Measurements from ENCODE around the gene CNNM1.

Gene CNNM1

DNA sequence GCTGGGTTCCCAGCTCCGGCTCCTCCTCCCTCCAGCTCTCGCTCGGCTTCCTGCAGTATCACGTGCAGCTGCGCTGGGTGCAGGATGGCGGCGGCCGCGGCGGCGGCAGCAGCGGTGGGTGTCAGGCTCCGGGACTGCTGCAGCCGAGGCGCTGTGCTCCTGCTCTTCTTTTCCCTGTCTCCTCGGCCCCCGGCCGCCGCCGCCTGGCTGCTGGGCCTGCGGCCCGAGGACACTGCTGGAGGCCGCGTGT is at the start of gene CNNM1:
Gene CNNM1 (plus strand): TSS at position 53 of the 250 bp plus-strand sequence. CDS start 32 bp downstream, at position 85.
- DNase-seq: peak; percentile 18

DNA sequence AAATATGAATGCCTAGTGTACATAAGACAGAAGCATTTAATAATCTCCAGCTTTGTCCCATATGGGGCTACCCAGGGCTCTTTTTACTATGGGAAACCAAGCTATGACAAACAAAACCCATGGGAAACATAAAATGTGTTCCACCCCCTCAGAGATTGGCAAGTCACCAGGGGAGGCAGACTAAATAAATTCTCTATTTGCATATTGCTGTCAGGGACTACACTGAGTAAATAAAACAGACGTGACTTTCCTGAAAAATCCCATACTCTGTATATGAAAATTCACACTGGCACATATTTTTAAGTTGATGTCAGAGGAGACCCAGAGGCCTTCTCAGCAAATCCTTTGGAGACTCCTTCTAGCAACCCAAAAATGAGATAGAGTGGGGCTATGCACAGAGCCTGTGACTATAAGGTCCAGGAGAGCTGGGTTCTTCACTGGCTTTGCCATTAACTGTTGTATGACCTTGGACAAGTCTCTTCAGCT is 49.5 kb upstream of the CNNM1 start:
- DNase-seq: no peak

DNA sequence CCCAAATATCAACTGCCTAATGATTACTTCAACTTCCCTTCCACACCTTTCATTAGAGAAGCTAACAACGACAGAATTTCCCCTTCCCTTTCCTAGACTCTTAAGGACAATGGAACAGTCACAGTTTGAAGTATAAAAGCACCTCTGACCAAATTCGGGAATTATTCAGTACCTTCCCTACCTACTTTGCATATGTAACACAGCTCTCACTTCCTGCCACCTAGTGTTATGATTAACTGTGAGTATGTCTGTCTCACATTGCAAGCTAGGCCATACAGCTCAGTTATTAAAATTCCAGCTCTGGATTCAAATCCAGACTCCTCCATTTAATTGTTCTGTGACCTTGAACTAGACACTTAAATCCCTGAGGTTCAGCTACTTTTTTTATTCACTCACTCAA is 48.7 kb upstream of the CNNM1 start:
- DNase-seq: no peak

- DNase-seq: peak; percentile 10
Measured at GRCh38 chr10:99285881-99286280, 43.3 kb upstream of the CNNM1 start.

GRCh38 chr10:99290306-99290705 is 38.9 kb upstream of the CNNM1 start:
- no peak for DNase-seq

DNA sequence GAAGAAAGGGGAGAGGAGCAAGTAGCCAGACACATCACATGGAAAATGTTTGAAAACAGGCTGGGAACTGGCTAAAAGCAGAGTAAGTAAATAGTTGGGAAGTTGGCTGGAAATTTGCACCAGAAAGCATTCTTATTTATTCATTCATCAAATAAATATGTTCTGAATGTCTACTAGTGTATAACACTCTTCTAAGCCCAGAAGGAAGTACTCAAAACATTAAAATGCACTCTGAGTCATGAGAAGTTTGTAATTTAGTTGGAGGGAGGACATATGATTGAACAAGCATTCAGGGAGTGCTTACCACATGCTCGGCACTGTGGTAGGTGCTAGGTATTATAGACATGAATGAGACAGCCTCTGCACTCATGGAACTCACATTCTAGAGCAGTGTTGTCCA is 37.0 kb upstream of the CNNM1 start:
- DNase-seq: no peak

GRCh38 chr10:99296605-99297004 is 32.6 kb upstream of the CNNM1 start:
- no peak for DNase-seq

DNA sequence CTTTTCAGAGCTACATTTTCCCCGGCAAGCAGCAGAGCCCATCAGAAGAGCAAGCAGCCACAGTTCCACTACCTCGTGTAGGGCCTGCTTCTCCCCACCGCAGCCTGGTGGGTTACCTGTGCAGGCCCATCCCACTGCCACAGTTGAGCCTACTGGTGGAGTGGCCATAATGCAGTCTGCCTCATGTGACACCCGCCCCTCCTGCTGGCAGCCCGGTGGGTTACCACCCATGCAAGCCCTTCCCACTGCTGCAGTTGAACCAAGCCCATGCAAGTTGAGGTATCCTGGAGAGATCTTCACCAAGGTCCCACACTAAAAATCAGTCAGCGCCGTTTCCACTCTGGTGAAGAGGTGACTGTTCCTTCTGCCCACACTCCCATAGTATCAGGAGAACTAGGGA is 32.1 kb upstream of the CNNM1 start:
- no peak for DNase-seq

GRCh38 chr10:99303899-99304861 is 25.0 kb upstream of the CNNM1 start:
- no peak for DNase-seq

DNA sequence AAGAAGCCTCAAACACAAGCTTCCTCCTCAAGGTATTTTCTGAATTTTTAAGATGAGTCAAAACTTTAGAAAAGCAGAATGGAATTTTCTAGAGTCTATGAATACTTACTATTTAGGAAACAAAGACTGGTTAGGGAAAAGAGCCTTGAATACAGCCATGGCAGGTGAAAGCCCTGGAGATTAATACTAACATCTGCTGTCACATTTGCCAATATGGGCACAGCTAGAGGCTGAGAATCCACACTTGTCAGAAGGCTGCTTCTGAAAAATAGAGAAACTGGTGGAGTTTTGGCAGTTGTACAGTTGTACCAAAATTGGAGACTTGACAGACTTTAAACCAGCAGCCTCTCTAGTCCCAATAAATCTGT is 24.3 kb upstream of the CNNM1 start:
- DNase-seq: no peak

DNA sequence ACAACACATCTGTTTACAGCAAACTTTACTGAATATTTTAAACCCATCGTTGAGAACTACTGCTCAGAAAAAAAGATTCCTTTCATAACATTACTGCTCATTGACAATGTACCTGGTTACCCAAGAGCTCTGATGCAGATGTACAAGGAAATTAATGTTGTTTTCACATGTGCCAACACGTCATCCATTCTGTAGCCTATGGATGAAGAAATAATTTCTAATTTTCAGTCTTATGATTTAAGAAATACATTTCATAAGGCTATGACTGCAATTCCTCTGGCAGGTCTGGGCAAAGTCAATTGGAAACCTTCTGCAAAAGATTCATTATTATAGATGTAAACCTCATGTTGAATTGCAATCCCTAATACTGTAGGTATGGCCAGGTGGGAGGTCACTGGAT is 16.7 kb upstream of the CNNM1 start:
- no peak for DNase-seq

DNA sequence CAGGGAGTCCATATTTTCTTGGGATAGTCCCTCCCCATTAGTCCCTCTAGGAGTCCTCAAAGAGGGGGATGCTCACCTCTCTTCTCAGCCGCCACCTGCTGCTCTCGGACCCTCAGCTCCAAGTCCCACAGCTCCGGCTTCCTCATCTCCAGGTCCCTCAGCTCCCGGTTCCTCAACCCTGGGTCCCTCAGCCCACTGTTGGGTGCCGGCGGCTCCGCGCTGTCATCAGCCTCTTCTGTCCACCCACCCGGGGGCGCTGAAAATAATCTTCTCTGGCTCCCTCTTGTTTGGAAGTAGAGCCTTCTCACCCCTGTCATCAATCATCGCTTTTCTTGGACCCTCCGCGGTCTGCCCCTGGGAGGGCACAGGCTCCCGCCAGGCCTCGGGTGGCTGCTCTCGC is 13.3 kb upstream of the CNNM1 start:
- DNase-seq: no peak

DNA sequence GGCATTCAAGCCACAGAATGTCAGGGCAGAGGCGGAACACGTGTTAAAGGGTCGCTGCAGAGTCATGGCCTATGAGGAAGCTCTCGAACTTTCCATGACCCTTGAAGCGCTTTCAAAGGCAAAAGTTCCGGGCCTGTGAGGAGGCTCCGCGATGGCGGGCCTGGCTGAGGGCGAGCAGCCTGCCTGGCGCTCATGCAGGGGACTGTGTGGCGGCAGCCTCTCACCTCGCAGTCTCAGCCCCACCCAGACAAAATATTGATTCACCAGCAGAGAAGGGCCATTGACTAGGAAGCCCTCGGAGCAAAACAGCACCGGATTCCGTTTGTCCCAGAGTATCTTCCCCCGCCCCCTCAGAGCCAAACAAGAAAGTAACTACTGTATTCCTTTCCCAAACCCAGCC is 12.8 kb upstream of the CNNM1 start:
- DNase-seq: no peak

GRCh38 chr10:99318048-99318447 is 11.1 kb upstream of the CNNM1 start:
- no peak for DNase-seq

GRCh38 chr10:99318475-99318874 is 10.7 kb upstream of the CNNM1 start:
- DNase-seq: no peak

DNA sequence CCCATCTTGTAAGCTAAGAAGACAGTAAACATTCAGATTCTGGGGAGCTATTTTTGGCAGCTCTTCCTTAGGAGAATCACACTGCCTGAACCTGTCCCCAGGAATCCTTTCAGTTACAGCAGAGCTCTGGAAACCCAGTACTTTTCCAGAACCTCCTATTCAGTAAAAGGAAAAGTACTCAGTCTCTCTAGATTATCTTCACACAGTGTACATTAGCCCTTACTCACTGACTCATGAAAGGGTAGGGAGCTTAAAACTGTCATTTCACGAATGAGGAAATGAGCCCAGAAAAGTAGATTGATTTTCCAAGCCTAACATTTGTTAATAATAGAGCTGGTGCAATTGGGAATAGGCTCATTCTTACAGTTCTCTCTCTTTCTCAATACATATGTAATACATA is 3.9 kb upstream of the CNNM1 start:
- DNase-seq: no peak

DNA sequence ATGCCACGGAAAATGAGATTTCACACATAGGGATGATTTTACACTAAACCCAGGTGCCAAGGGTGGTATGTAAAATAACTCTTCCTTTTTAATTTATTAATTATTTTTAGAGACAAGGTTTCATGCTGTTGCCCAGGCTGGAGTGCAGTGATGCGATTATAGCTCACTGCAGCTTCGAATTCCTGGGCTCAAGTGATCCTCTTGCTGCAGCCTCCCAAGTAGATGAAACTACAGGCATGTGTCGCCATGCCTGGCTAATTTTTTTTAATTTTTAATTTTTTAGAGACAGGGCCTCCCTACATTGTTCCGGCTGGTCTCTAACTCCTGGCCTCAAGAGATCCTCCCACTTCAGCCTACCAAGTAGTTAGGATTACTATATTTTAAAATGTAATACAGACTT is 2.3 kb upstream of the CNNM1 start:
- DNase-seq: peak; percentile 32

DNA sequence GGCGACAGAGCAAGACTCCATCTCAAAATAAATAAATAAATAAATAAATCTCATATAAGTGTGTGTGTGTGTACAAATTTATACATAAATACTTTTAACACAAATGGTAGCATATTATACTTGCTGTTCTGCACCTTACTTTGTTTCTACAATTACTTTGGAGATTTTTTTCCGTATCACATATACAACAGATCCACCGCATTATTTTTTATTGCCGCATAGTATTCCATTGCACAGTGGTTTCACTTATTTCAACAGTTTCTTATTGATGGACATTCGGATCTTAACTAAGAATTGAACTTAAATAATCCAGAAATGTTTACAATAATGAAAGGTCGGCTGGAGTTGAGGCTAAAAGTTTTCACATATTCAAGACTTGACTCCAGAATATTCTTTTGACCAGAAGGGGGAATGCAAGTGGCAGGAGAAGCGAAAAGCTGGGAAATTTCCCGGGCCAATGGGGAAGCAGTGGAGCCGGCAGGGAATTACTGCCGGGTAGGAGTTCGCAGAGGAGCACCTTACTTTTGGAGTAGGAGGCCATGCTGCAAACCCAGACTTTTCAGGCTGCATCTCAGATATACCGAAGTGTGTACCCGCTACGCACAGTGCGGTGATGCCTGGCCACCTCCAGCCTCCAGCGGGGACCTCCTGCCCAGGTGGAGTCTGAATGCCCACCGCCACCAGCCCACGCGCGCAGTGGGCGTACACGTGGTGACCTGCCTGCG is 415 bp upstream of the CNNM1 start:
- DNase-seq: no peak

GRCh38 chr10:99329554-99330346 is 594 bp downstream of the CNNM1 start:
- DNase-seq: no peak

DNA sequence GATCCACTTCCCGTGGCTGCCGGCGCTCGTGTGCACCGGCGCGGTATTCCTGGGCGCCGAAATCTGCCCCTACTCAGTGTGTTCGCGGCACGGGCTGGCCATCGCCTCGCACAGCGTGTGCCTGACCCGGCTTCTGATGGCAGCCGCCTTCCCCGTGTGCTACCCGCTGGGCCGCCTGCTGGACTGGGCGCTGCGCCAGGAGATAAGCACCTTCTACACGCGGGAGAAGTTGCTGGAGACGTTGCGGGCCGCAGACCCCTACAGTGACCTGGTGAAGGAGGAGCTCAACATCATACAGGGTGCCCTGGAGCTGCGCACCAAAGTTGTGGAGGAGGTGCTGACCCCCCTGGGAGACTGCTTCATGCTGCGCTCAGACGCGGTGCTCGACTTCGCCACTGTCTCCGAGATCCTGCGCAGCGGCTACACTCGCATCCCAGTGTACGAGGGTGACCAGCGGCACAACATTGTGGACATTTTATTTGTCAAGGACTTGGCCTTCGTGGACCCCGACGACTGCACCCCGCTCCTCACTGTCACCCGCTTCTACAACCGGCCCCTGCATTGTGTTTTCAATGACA is 1.3 kb downstream of the CNNM1 start:
- no peak for DNase-seq

- no peak for DNase-seq
Measured at GRCh38 chr10:99331207-99331803, 2.1 kb downstream of the CNNM1 start.

- peak; percentile 89 for DNase-seq
Measured at GRCh38 chr10:99337311-99337811, 8.2 kb downstream of the CNNM1 start.

GRCh38 chr10:99337901-99338300 is 8.7 kb downstream of the CNNM1 start:
- no peak for DNase-seq
